Endothelial cell (in vitro differentiated cells): ENCODE results near the gene HGFAC. TPM values are rescaled to one million over a fixed set of nuclear protein-coding genes. Genes with fewer than 3 reads are reported as not detected.

Experiments
- DNase-seq: peaks from one replicate; pipeline ENCODE4 v3.0.0; 2021; ENCODE audit warnings: low spot score
- H3K27ac Mint-ChIP-seq: one replicate; pipeline ENCODE4 v1.8.0; 2021; ENCODE audit warnings: mixed read lengths, inconsistent platforms; ENCODE audit not compliant: unreplicated experiment
- H3K27me3 Mint-ChIP-seq: one replicate; pipeline ENCODE4 v1.8.0; 2021; ENCODE audit warnings: mild to moderate bottlenecking, moderate library complexity, mixed read lengths, inconsistent platforms; ENCODE audit not compliant: unreplicated experiment
- H3K36me3 Mint-ChIP-seq: one replicate; pipeline ENCODE4 v1.8.0; 2021; ENCODE audit warnings: mild to moderate bottlenecking, low read depth, mixed read lengths, inconsistent platforms; ENCODE audit not compliant: unreplicated experiment
- H3K4me1 Mint-ChIP-seq: one replicate; pipeline ENCODE4 v1.8.0; 2021; ENCODE audit warnings: mild to moderate bottlenecking, mixed read lengths, inconsistent platforms; ENCODE audit not compliant: unreplicated experiment
- H3K4me3 Mint-ChIP-seq: one replicate; pipeline ENCODE4 v1.8.0; 2021; ENCODE audit warnings: mild to moderate bottlenecking, mixed read lengths, inconsistent platforms; ENCODE audit not compliant: unreplicated experiment
- H3K9me3 Mint-ChIP-seq: one replicate; pipeline ENCODE4 v1.8.0; 2021; ENCODE audit warnings: mixed read lengths, inconsistent platforms; ENCODE audit not compliant: unreplicated experiment
- CTCF ChIP-seq: fragments of 200-600 bp; sonication (generic); IDR thresholded peaks from one replicate; pipeline ENCODE4 v1.5.0; 2021; ENCODE audit warnings: antibody characterized with exemption; ENCODE audit not compliant: unreplicated experiment
- total RNA-seq: library from RNA; stranded (reverse); fragmentation: NEBNext Ultra II Directional; extraction: Animal tissue kit (Norgen Biotek cat#: 25700); gene quantifications from one replicate; pipeline ENCODE4 v1.2.1, GENCODE V29; 2021; ENCODE audit not compliant: unreplicated experiment

The HGFAC gene
- total RNA-seq, 1 donor from 2014 or later: 2.4 TPM

- Mint-ChIP-seq H3K27me3 (peaks cover 9% of the 10 kb centered on the region), H3K9me3 (no peaks in the 10 kb centered on the region), H3K27ac (no peak overlapping the region), H3K4me3 (no peak overlapping the region), H3K36me3 (peaks cover 43% of the 10 kb centered on the region), H3K4me1 (peaks cover 5% of the 10 kb centered on the region)
- TF ChIP-seq CTCF: no peak
- no peak for DNase-seq
These were observed 27.1 kb upstream of the HGFAC start for GRCh38 chr4:3414421-3415279.

GRCh38 chr4:3415471-3416141 lies 26.2 kb upstream of the HGFAC start:
- Mint-ChIP-seq H3K36me3 (peaks cover 43% of the 10 kb centered on the region), H3K27ac (no peak overlapping the region), H3K9me3 (no peaks in the 10 kb centered on the region), H3K4me1 (peaks cover 5% of the 10 kb centered on the region), H3K27me3 (peaks cover 15% of the 10 kb centered on the region), H3K4me3 (no peak overlapping the region)
- DNase-seq: no peak
- no peak for TF ChIP-seq CTCF

- H3K36me3 Mint-ChIP-seq: peaks cover 39% of the 10 kb centered on the region
- H3K4me1 Mint-ChIP-seq: no peaks in the 10 kb centered on the region
- no peaks in the 10 kb centered on the region for H3K9me3 Mint-ChIP-seq
- H3K4me3 Mint-ChIP-seq: no peak overlapping the region
- no peak for DNase-seq
- peak overlapping the region; percentile 24 for H3K27ac Mint-ChIP-seq
- peaks cover 12% of the 10 kb centered on the region for H3K27me3 Mint-ChIP-seq
- TF ChIP-seq CTCF: no peak
These were observed 25.5 kb upstream of the HGFAC start for GRCh38 chr4:3416270-3416669.

- H3K4me3 Mint-ChIP-seq: no peak overlapping the region
- no peak for DNase-seq
- H3K36me3 Mint-ChIP-seq: peaks cover 42% of the 10 kb centered on the region
- no peaks in the 10 kb centered on the region for H3K9me3 Mint-ChIP-seq
- TF ChIP-seq CTCF: no peak
- H3K4me1 Mint-ChIP-seq: no peaks in the 10 kb centered on the region
- no peak overlapping the region for H3K27ac Mint-ChIP-seq
- H3K27me3 Mint-ChIP-seq: peaks cover 12% of the 10 kb centered on the region
These were observed 24.9 kb upstream of the HGFAC start for GRCh38 chr4:3416821-3417221.

GRCh38 chr4:3417448-3417847 lies 24.3 kb upstream of the HGFAC start:
- Mint-ChIP-seq H3K27me3 (peaks cover 12% of the 10 kb centered on the region), H3K36me3 (peaks cover 42% of the 10 kb centered on the region), H3K4me3 (no peak overlapping the region), H3K27ac (no peak overlapping the region), H3K4me1 (no peaks in the 10 kb centered on the region), H3K9me3 (no peaks in the 10 kb centered on the region)
- no peak for DNase-seq
- TF ChIP-seq CTCF: no peak
